GM19099 (cell line): ENCODE measurements around the gene LRCOL1.

Experiments used
- POLR2A ChIP-seq: IDR thresholded peaks from 3 replicates; pipeline ENCODE4 v1.6.1; 2011; ENCODE audit warnings: low read depth; ENCODE audit not compliant: insufficient read length; ENCODE audit errors: extremely low read depth

LRCOL1 gene

GRCh38 chr12:132603240-132604150 is 6.9 kb downstream of the LRCOL1 start:
- no peak for TF ChIP-seq POLR2A

DNA sequence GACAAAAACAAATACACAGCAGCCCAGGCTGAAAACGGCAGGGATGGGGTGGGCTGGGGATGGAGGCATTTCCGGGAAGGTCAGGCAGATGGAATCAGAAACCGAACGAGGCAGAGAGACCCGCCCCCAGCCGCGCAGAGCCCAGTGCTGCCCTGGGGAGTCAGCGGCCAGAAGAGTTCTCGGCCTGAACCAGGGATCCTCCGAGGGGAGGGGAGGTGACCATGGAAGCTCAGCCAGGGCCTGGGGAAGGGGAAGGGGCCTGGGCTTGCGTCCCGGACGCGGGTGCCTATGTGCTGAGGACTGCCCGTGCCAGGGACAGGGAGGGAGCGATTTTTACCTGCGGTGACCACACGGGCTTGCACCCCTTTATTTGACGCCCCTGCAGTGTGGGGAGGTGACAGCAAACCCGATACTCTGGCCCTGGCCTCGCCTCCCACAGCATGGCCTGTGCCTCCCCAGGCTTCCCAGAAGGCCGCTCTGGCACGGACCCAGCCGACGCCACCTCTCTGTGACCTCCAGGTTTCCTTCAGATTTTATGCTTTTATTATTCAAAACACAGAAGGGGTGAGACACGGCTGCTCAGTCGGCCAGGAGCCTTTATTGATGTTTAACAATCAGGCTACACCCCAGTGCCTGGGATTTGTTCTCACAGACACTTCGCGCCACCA is 7.7 kb downstream of the LRCOL1 start:
- no peak for TF ChIP-seq POLR2A

- TF ChIP-seq POLR2A = no peak
Measured at GRCh38 chr12:132601171-132601883, 9.1 kb downstream of the LRCOL1 start.

DNA sequence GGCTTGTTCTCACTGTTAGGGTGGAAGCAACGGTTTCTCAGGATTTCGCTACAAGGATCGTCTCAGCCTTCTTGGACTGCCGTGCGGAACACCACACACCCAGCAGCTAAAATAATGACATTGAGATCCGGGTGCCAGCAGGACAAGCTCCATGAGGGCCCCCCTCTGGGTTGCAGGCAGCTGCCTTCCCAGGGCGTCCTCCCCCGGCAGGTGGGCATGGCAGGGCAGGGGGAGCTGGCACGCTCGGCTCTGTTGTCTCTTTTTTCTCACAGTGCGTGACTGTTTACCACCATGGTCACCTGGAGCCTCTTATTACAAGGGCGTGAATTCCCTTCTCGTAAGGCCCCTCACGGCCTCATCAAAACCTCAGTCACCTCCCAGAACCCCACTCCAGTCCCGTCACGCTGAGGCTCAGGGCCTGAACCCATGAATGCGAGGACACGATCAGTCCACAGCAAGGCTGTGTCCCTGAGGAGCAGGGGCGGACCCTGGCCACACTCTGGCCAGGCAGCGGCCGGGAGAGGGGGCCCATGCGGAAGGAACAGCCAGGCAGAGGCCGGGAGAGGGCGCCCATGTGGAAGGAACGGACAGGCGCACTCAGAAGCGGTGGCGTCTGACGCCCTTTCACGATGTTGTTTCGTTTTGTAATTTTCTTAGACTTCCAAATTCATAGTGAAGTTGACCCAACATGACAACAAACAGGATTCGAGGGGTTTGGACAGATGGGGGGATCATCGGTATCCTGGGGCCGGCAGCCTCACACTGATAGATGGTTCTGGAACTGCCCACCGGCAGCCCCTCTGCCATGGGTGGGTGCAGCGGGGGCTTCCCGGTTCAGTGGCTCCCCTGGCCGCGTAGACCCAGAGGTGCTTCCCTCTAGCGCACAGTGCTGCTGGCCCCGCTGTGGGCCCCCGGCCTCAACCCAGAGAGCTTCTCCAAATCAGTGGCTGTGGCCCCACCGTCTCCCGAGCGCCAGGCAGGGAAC is 10.0 kb downstream of the LRCOL1 start:
- TF ChIP-seq POLR2A = no peak

GRCh38 chr12:132597333-132598316 is 12.8 kb downstream of the LRCOL1 start:
- TF ChIP-seq POLR2A = no peak

DNA sequence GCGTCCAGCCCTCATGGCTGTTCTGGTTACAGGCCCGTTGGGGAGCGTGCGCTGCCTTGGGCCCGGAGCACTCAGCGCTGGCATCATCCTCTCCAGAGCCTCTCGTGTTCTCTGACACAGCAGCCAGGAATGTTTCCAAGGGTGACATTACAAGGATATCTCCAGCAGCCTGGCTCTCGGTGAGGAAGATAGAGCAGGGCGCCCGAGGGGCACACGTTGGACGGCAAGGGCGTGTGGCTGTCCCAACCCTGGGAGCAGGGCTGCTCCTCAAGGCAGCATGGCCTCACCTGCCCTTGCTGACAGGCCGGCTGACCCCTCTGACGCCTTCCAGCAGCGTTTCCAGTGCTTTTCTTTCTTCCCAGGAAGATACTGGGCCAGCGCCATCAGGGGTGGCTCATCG is 14.4 kb downstream of the LRCOL1 start:
- no peak for TF ChIP-seq POLR2A

DNA sequence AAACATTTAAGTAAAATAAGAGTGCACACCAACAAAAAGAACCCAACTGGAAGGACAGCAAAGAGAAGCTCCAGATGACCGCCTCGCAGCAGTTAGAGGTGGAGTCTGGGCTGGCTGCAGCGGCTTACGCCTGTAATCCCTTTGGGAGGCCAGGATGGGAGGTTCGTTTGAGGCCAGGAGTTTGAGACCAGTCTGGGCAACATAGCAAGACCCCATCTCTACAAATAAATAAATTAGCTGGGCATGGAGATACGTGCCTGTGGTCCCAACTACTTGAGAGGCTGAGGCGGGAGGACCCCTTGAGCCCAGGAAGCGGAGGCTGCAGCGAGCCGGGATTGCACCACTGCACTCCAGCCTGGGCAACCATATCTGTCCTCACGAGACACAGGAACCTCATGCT is 15.2 kb downstream of the LRCOL1 start:
- TF ChIP-seq POLR2A = no peak

GRCh38 chr12:132593938-132594358 is 16.4 kb downstream of the LRCOL1 start:
- no peak for TF ChIP-seq POLR2A

- no peak for TF ChIP-seq POLR2A
Measured at GRCh38 chr12:132593521-132593920, 16.9 kb downstream of the LRCOL1 start.

DNA sequence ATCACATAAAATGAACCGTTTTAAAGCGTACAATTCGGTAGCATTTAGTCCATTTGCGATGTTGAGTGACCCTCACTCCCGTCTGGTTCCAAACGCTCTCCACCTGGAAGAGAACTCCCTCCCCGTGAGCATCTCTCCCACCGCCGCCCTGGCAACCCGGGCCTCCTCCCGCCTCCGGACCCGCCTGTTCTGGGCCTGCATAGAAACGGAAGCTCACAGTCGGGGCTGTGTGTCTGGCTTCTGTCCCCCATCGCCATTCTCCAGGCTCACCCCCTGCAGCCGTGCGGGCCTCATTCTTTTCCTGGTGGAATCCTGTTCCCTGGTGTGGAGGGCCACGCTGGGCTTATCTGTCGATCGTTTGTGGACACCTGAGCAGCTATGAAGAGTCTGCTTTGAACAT is 17.3 kb downstream of the LRCOL1 start:
- no peak for TF ChIP-seq POLR2A

DNA sequence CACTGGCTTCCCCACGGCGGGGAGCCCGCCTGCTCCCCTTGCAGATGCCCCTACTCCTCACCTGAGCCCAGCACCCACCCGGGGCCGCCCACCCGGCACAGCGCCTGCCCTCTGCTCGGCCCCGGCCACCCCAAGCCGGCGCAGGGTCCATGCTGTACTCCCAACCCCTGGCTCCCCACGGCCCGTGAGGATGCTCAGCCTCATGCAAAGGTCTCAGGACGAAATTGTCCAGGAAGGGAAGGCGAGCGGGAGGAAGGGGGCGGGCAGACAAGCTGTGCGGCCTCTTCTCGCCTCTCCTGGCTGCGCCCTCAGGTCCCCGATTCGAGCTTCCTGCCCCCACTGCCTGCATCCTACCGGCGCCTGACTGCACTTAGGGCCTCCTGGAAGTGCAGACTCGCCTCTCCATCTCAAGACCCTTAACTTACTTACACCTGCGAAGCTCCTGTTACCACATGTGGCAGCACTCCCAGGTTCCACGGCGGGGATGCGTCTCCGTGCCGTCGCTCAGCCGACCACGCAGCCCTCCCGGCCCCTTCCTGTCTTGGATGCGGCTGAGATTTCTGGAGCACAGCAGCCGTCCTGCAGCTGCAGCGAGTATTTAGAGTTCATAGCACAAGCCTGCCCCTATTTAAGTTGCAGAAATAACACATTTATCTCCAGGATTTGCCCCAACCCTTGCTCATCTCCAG is 18.0 kb downstream of the LRCOL1 start:
- TF ChIP-seq POLR2A = no peak

DNA sequence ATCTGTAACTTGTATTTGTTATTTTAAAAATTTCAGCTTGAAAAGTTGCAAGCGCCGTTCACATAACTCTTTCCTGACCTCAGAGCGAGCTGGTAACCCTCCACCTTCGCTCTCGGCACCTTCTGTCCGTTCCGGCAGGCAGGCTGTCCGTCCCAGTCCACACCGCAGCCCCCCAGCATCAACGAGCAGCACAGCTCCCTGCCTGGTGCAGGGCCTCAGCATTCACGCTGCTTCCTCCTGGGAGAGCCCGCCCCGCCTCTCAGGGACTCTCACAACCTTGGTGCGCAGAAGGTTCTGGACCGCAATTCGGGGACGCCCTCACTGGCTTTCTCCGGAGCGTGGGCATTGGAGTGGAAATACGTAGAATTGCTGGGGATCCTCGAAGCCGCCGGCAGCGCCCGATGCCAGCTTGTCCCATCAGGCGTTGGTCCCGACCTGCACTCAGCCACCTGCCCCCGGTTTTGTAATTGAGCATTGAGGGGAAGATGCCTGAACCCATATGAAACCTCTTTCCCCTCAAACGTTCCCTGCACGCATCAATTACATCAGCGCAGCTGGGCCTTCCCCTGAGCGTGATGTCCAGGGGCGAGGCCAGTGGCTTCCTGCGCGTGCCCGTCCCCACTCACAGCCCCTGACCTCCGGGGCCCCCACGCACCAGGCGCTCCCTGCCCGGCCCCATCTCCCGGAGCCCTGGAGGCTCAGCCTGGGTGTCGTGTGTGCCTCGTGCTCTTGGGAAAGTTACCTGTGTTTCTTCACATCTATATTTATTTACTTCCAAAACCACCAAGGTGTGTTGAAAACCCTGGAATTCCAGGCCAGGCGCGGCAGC is 19.1 kb downstream of the LRCOL1 start:
- no peak for TF ChIP-seq POLR2A
